ENCODE results near the gene KANSL1L. TPM values are rescaled to one million over a fixed set of nuclear protein-coding genes. Genes with fewer than 3 reads are reported as not detected.

KANSL1L gene
- total and polyA plus RNA-seq, 10 of the 15 experiments (the other 5 are each of a cell fraction or from before 2014, with no cell fraction given): 1.2 to 9.5 (median 3.7) TPM

DNA sequence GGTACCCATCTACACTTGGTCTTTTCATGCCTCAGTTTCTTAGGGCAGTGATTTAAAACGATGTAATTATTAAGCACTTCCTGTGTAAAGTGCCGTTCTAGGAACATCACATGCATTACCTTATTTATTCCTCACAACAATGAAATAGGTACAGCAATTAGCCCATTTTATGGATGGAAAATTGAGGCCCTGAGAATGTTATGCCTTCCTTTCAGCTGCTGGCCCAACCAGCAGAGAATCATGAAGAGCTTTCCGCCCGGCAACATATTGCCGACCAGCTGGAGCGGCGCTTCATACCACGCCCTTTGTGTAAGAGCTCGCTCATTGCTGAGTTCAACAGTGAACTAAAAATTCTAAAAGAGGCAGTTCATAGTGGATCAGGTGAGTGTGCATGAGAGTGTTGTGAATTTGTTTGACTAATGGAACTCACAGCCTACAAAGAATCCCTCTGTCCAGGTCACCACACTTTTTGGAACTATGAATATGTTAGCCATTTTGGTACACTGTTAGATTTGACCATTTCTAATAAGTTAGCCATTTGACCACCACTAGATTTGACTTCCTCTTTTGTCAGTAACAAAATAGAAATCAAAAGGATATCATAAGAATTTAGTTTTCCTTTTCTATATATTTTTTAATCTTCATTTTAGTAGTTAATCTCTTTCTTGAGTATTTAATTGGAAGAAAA lies 194.4 kb downstream of the KANSL1L start:
- in situ Hi-C loops (cut with MboI) (loop anchor here (5.0 kb wide), 1 partner anchor 220 kb away; no protein-coding TSS in a partner anchor), intact Hi-C loops (cut with micrococcal nuclease; ENCODE audit: unreplicated experiment) (loop anchor here (1.0 kb wide), 3 partner anchors 218 to 422 kb away; no protein-coding TSS in a partner anchor)
- CTCF ChIA-PET: interaction anchor here (0.6 to 6.1 kb wide), 19 partner anchors 9 to 422 kb away, joined by 3 to 51 read pairs (median 6); no protein-coding TSS in a partner anchor
- H3K27ac ChIP-seq (ENCODE audit: control insufficient read depth, insufficient read depth): no peak overlapping the region
- RAD21 ChIA-PET (ENCODE audit: unreplicated experiment): interaction anchor here (1.2 to 3.1 kb wide), 8 partner anchors 9 to 642 kb away, joined by 3 to 34 read pairs (median 4); no protein-coding TSS in a partner anchor
- SMC1A ChIA-PET (ENCODE audit: uncharacterized antibody, unreplicated experiment): interaction anchor here (1.0 to 4.0 kb wide), 8 partner anchors 15 to 222 kb away, joined by 3 to 38 read pairs (median 5); no protein-coding TSS in a partner anchor
- POLR2A ChIA-PET: no interaction called here
- no peaks in the 10 kb centered on the region for H3K4me1 ChIP-seq (ENCODE audit: control insufficient read depth, insufficient read depth, low read length)
- BruUV-seq (replicated peaks): no TSS peak
- no peak overlapping the region for H3K4me2 ChIP-seq (ENCODE audit: control insufficient read depth, insufficient read depth)
- 58% methylated on average over 9 of the region's 9 CpGs for WGBS (ENCODE audit: insufficient coverage, insufficient replicate concordance, low lambda C conversion rate, missing lambda C conversion rate)
- no peak overlapping the region for H3K9ac ChIP-seq (ENCODE audit: control insufficient read depth, insufficient read depth, low read length)
- no peak overlapping the region for H2AFZ ChIP-seq (ENCODE audit: control insufficient read depth, low read depth, low read length)
- no peaks in the 10 kb centered on the region for H3K9me3 ChIP-seq (replicated peaks; ENCODE audit: control insufficient read depth, insufficient read depth, low read length)
- FAIRE-seq: no peak
- peak; percentile 5 for DNase-seq (ENCODE audit: low read depth, low spot score)
- no peaks in the 10 kb centered on the region for H3K79me2 ChIP-seq (ENCODE audit: control insufficient read depth, insufficient read depth, low read length)
- no peak overlapping the region for H3K4me3 ChIP-seq
- ATAC-seq: peak; percentile 80
- H3K27me3 ChIP-seq (replicated peaks in 1 of 2; ENCODE audit: control insufficient read depth in 2 of 2, insufficient read depth in 2 of 2, low read length in 1 of 2): no peaks in the 10 kb centered on the region
- no peaks in the 10 kb centered on the region for H4K20me1 ChIP-seq (ENCODE audit: control insufficient read depth, insufficient read depth)
- TF ChIP-seq SPI1 (IDR thresholded peaks at IDR 0.05; ENCODE audit: borderline replicate concordance, insufficient read depth, low read depth, low read length): peak; percentile 71; the same call in 1 of the 2 replicates
- TF ChIP-seq SMARCA5 (IDR thresholded peaks at IDR 0.05): 0 out of 2 replicates have a peak, but pooled peaks have one; percentile 35
- TF ChIP-seq NR2C1 (IDR thresholded peaks at IDR 0.05): no peak
- TF ChIP-seq, protein P1, sequence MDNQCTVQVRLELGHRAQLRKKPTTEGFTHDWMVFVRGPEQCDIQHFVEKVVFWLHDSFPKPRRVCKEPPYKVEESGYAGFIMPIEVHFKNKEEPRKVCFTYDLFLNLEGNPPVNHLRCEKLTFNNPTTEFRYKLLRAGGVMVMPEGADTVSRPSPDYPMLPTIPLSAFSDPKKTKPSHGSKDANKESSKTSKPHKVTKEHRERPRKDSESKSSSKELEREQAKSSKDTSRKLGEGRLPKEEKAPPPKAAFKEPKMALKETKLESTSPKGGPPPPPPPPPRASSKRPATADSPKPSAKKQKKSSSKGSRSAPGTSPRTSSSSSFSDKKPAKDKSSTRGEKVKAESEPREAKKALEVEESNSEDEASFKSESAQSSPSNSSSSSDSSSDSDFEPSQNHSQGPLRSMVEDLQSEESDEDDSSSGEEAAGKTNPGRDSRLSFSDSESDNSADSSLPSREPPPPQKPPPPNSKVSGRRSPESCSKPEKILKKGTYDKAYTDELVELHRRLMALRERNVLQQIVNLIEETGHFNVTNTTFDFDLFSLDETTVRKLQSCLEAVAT (IDR thresholded peaks at IDR 0.05): peak; percentile 29; the same call in 1 of the 2 replicates
- TF ChIP-seq IKZF2 (IDR thresholded peaks at IDR 0.05): no peak
- H3K36me3 ChIP-seq (ENCODE audit: control insufficient read depth in 2 of 2, insufficient read depth in 2 of 2, low read length in 1 of 2): no peaks in the 10 kb centered on the region
